ENCODE data around the gene PPP2R2D.

GRCh38 chr10:131888186-131888604 lies 12.6 kb upstream of the PPP2R2D start:
- TF ChIP-seq TARDBP (IDR thresholded peaks at IDR 0.05) (no peak), ARNT (IDR thresholded peaks at IDR 0.05) (no peak), SUZ12 (IDR thresholded peaks at IDR 0.05) (no peak), FOXM1 (IDR thresholded peaks at IDR 0.05; ENCODE audit: borderline replicate concordance) (no peak), FOXK2 (IDR thresholded peaks at IDR 0.05) (no peak)
